Measurements from ENCODE around the gene SHISA3.

The SHISA3 gene

GRCh38 chr4:42445038-42445437 lies 47.8 kb downstream of the SHISA3 start:
- DNase-seq (ENCODE audit: low read depth, low spot score), result no peak

GRCh38 chr4:42446823-42447222 lies 49.5 kb downstream of the SHISA3 start:
- no peak for DNase-seq (ENCODE audit: low read depth, low spot score)

All from ELF-1 (cell line).